Pancreas (tissue), 10 donors: ENCODE measurements around the gene DGKG. TPM values are rescaled to one million over a fixed set of nuclear protein-coding genes. Genes with fewer than 3 reads are reported as not detected.
A peak's percentile ranks its signal among the peaks of the same experiment; 100 is the strongest.

Source experiments
- ATAC-seq, 4 donors: fragments of 200-7000 bp; cut with Tn5 transposase; one replicate each; pipeline versions ENCODE4 v1.8.0 to v1.9.1; 2020; ENCODE audit warnings: mild to moderate bottlenecking in 4 of 4, moderate library complexity in 4 of 4
- DNase-seq, 6 donors: peaks; one replicate each; pipeline ENCODE4 v3.0.0-alpha.2; 2020
- FAIRE-seq: peaks from 2 replicates; lab custom pipeline; 2012; peaks lifted over from hg19 to GRCh38; lab: Jason Lieb, UNC
- H3K27ac ChIP-seq, 4 donors: fragments of 200-600 bp; sonication (generic); 1 replicate in 3 of 4; 2 replicates in 1 of 4; pipeline versions ENCODE4 v1.5.0 to v1.8.0; 2020
- H3K27me3 ChIP-seq, 4 donors: fragments of 200-600 bp; one replicate each; pipeline ENCODE4 v1.8.0; 2021
- H3K36me3 ChIP-seq, 3 donors: fragments of 200-600 bp; sonication (generic) in 1 of 3; one replicate each; pipeline versions ENCODE4 v1.5.0 to v1.8.0; 2020 to 2021
- H3K4me1 ChIP-seq, 3 donors: fragments of 200-600 bp; one replicate each; pipeline ENCODE4 v1.8.0; 2021
- H3K4me3 ChIP-seq, 4 donors: fragments of 200-600 bp; sonication (generic) in 2 of 4; one replicate each; pipeline versions ENCODE4 v1.5.0 to v1.8.0; 2020 to 2021
- H3K9me3 ChIP-seq, 4 donors: fragments of 200-600 bp; one replicate each; pipeline ENCODE4 v1.8.0; 2021
- CTCF ChIP-seq, 4 donors: fragments of 200-600 bp; sonication (generic) in 3 of 4; IDR thresholded peaks; one replicate each; pipeline versions ENCODE4 v1.5.0 to v1.8.0; 2021; ENCODE audit warnings: antibody characterized with exemption in 4 of 4
- WGBS, 2 donors: extraction: QIAGEN DNeasy Blood & Tissue Kit; methylation state at CpG; one replicate each; pipeline ENCODE4 v1.1.7; 2013; 5-methylcytosine and 5-hydroxymethylcytosine counted together
- intact Hi-C, 3 donors: fragments of 100-400 bp; cut with DNase I; formaldehyde crosslinking; loops; one replicate each; pipeline versions ENCODE4 v1.11.1 to v1.14.2; 2022
- polyA plus RNA-seq, 2 donors: library from polyadenylated mRNA; stranded (reverse); fragments of 200-250 nt; gene quantifications; one replicate each; pipeline ENCODE4 v1.2.3, GENCODE V29; 2013
- total RNA-seq, 6 donors: library from RNA; stranded (reverse); fragmentation: NEBNext Ultra II Directional in 4 of 6; extraction: Animal tissue kit (Norgen Biotek cat#: 25700) in 4 of 6; gene quantifications; one replicate each; pipeline versions ENCODE4 v1.2.1 to v1.2.4, GENCODE V29; 2021 to 2023
- donor health status: healthy with polysubstance abuse.
- donor health status: DM: no; HTN: no; CAD: no; lungs with moderate emphysema.
- donor health status: DM: no; HTN: no; CAD: no.
- donor health status: control.
- donor health status: control.
- donor health status: Bipolar disorder and iron deficiency.
- donor health status: DM: yes; HTN: yes; CAD: no.
- donor health status: DM: no; HTN: no; CAD: no.
- donor health status: DM: no; HTN: no; CAD: no.
- donor health status: DM: yes; HTN: yes; CAD: no.

DGKG gene
- total and polyA plus RNA-seq, 8 donors: 0.16 to 2.0 (median 0.88) TPM

GRCh38 chr3:186198442-186198841, 163.6 kb downstream of the DGKG start:
- FAIRE-seq: no peak
- Histone ChIP-seq H3K27me3 (no peaks in the 10 kb centered on the region), H3K4me1 (no peaks in the 10 kb centered on the region), H3K4me3 (no peak overlapping the region), H3K36me3 (no peaks in the 10 kb centered on the region), H3K27ac (no peak overlapping the region), H3K9me3 (no peaks in the 10 kb centered on the region)
- ATAC-seq: no peak
- WGBS, 2 donors: 91 to 93% methylated on average over 2 of the region's 2 CpGs
- no peak for TF ChIP-seq CTCF (IDR thresholded peaks at IDR 0.05)
- intact Hi-C loops: no loop called here
- DNase-seq: no peak

GRCh38 chr3:186194451-186194811, 167.6 kb downstream of the DGKG start:
- no peak for DNase-seq
- intact Hi-C loops: no loop called here
- no peaks in the 10 kb centered on the region for H3K36me3 ChIP-seq
- no peaks in the 10 kb centered on the region for H3K9me3 ChIP-seq
- no peak for FAIRE-seq
- no peaks in the 10 kb centered on the region for H3K4me1 ChIP-seq
- peak in 1 of 4 donors; percentile 13 for ATAC-seq
- H3K27me3 ChIP-seq: no peaks in the 10 kb centered on the region
- 61 to 62% methylated on average over 10 of the region's 10 CpGs for whole genome bisulfite sequencing, 2 donors
- no peak for TF ChIP-seq CTCF (IDR thresholded peaks at IDR 0.05)
- H3K27ac ChIP-seq: no peak overlapping the region
- peak overlapping the region in 3 of 4 donors; percentile 16 to 54 (median 44) for H3K4me3 ChIP-seq

GRCh38 chr3:186193534-186194450, 168.2 kb downstream of the DGKG start:
- ATAC-seq: peak; percentile 91
- Histone ChIP-seq H3K4me3 (peak overlapping the region; percentile 16 to 54 (median 30)), H3K4me1 (no peaks in the 10 kb centered on the region), H3K27ac (peak overlapping the region in 1 of 4 donors; percentile 1), H3K27me3 (no peaks in the 10 kb centered on the region), H3K36me3 (no peaks in the 10 kb centered on the region), H3K9me3 (no peaks in the 10 kb centered on the region)
- intact Hi-C loops: no loop called here
- WGBS, 2 donors: 13 to 20% methylated on average over 64 to 75 of the region's 75 CpGs
- no peak for TF ChIP-seq CTCF (IDR thresholded peaks at IDR 0.05)
- FAIRE-seq: no peak
- peak; percentile 56 to 78 (median 69) for DNase-seq

- no peak for FAIRE-seq
- WGBS, 2 donors: 80 to 82% methylated on average over 6 of the region's 6 CpGs
- TF ChIP-seq CTCF (IDR thresholded peaks at IDR 0.05): no peak
- no peak for ATAC-seq
- Histone ChIP-seq H3K27me3 (no peaks in the 10 kb centered on the region), H3K27ac (no peak overlapping the region), H3K4me1 (no peaks in the 10 kb centered on the region), H3K4me3 (no peak overlapping the region), H3K36me3 (no peaks in the 10 kb centered on the region), H3K9me3 (no peaks in the 10 kb centered on the region)
- no peak for DNase-seq
- intact Hi-C loops: no loop called here
Measured at GRCh38 chr3:186192823-186193222, 169.2 kb downstream of the DGKG start.

- FAIRE-seq (no peak), DNase-seq (no peak), ATAC-seq (no peak)
- H3K27me3 ChIP-seq: no peaks in the 10 kb centered on the region
- TF ChIP-seq CTCF (IDR thresholded peaks at IDR 0.05): no peak
- no peaks in the 10 kb centered on the region for H3K9me3 ChIP-seq
- no peak overlapping the region for H3K27ac ChIP-seq
- H3K36me3 ChIP-seq: no peaks in the 10 kb centered on the region
- no peak overlapping the region for H3K4me3 ChIP-seq
- H3K4me1 ChIP-seq: no peaks in the 10 kb centered on the region
- WGBS, 2 donors: 89 to 91% methylated on average over 2 of the region's 2 CpGs
- intact Hi-C loops: no loop called here
Measured at GRCh38 chr3:186189492-186189891, 172.5 kb downstream of the DGKG start.
